GM12875 (cell line): Measurements from ENCODE around the gene ATP1B2.
"Not testable (repeated sequence)": the region's sequence is repeated elsewhere in the genome, so short reads cannot be mapped to it uniquely, and the experiment has no call there.

Experiments used
- H3K4me3 ChIP-seq: one replicate; pipeline ENCODE4 v1.5.1; 2011; ENCODE audit warnings: low read depth, low read length, control low read depth
- CTCF ChIP-seq: IDR thresholded peaks from 2 replicates; pipeline ENCODE4 v1.5.1; 2011; ENCODE audit warnings: low read depth, mild to moderate bottlenecking, control low read depth, inconsistent platforms, low read length, moderate library complexity, borderline replicate concordance; ENCODE audit not compliant: insufficient read depth

ATP1B2 gene

DNA sequence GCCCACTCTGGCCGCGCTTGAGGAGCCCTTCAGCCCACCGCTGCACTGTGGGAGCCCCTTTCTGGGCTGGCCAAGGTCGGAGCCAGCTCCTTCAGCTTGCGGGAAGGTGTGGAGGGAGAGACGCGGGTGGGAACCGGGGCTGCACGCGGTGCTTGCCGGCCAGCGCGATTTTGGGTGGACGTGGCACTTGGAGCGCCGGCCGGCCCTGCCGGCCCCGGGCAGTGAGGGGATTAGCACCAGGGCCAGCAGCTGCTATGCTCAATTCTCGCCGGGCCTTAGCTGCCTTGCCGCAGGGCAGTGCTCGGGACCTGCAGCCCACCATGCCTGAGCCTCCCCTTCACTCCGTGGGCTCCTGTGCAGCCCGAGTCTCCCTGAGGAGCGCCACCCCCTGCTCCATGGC, 9.9 kb upstream of the ATP1B2 start:
- no peak overlapping the region for H3K4me3 ChIP-seq
- TF ChIP-seq CTCF = no peak

- not testable (repeated sequence) for H3K4me3 ChIP-seq
Measured at GRCh38 chr17:7641635-7642034, 9.1 kb upstream of the ATP1B2 start.

- no peak overlapping the region for H3K4me3 ChIP-seq
- no peak for TF ChIP-seq CTCF
Measured at GRCh38 chr17:7644775-7645174, 6.0 kb upstream of the ATP1B2 start.

DNA sequence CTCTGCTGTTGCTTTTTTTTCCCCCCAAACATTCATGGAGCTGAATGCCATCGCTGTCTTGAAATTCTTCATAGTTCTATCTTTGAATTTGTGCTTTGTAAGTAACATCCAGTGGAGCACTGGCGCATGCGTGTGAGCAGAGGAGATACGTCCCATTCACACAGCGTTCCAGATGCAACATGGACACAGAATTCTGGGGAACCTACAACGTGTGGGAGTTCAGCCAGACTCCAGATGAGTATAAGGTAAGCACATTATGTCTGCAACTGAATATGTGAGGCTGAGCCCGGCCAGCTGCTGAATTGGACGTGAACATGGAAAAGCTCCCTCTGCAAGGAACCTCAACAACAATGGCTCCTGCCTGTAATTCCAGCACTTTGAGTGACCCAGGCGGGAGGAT, 4.3 kb upstream of the ATP1B2 start:
- no peak for TF ChIP-seq CTCF
- H3K4me3 ChIP-seq = no peak overlapping the region

GRCh38 chr17:7647018-7647417, 3.7 kb upstream of the ATP1B2 start:
- no peak overlapping the region for H3K4me3 ChIP-seq
- no peak for TF ChIP-seq CTCF

DNA sequence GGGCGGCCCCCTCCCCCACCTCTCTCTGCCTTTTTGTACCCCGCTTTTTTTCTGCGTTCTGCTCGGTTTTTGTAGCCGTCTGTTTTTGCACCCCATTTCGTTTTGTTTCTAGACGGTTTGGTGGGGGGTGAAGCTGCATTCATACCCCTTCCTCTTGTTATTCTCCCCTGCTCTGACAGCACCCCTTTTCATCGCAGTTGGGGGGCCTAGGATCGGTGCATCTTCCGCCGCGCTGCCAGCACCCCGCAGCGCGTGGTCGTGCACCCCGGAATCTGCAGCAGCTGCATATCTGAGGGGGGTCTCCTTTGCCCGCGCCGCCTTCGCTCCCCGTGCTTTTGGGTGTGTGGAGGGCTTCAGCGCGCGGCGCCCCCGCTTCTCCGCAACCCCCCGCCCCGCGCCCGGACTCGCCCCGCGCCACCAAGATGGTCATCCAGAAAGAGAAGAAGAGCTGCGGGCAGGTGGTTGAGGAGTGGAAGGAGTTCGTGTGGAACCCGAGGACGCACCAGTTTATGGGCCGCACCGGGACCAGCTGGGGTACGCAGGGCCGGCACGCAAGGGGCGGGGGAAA, 455 bp downstream of the ATP1B2 start:
- no peak for TF ChIP-seq CTCF
- peak overlapping the region; percentile 5 for H3K4me3 ChIP-seq

- no peak for TF ChIP-seq CTCF
- H3K4me3 ChIP-seq = no peak overlapping the region
Measured at GRCh38 chr17:7651665-7652387, 1.1 kb downstream of the ATP1B2 start.
